DND-41 (cell line): Measurements from ENCODE around the gene CPAMD8.

ENCODE experiments used
- ATAC-seq: fragments of 200-7000 bp; cut with Tn5 transposase; 3 replicates; pipeline ENCODE4 v1.9.1; 2021; ENCODE audit warnings: low read depth; ENCODE audit not compliant: insufficient read depth
- DNase-seq: peaks from one replicate; pipeline ENCODE4 v3.0.0-alpha.2; 2020
- H2AFZ ChIP-seq: 2 replicates; pipeline ENCODE4 v1.6.0; 2012; ENCODE audit warnings: low read depth, low read length
- H3K27ac ChIP-seq: 2 replicates; pipeline ENCODE4 v1.5.1; 2012; ENCODE audit warnings: low read length, inconsistent platforms
- H3K27me3 ChIP-seq: fragments of 200-600 bp; sonication (generic); 2 replicates; pipeline ENCODE4 v1.6.0; 2012; ENCODE audit warnings: low read length, mild to moderate bottlenecking, inconsistent platforms; ENCODE audit not compliant: insufficient read depth, poor library complexity
- H3K36me3 ChIP-seq: 2 replicates; pipeline ENCODE4 v1.5.1; 2012; ENCODE audit warnings: low read length, inconsistent platforms; ENCODE audit not compliant: insufficient read depth
- H3K4me1 ChIP-seq: 2 replicates; pipeline ENCODE4 v1.5.1; 2012; ENCODE audit warnings: mild to moderate bottlenecking, low read length; ENCODE audit not compliant: insufficient read depth
- H3K4me2 ChIP-seq: 2 replicates; pipeline ENCODE4 v1.6.0; 2012; ENCODE audit warnings: mild to moderate bottlenecking, moderate library complexity, low read length, inconsistent platforms; ENCODE audit not compliant: insufficient read depth
- H3K4me3 ChIP-seq, 2 experiments: fragments of 200-600 bp in 1 of 2; shearing (Covaris generic) in 1 of 2; 2 replicates each; pipeline ENCODE4 v1.5.1; 2012 to 2016; ENCODE audit warnings: inconsistent platforms in 2 of 2, low read length in 2 of 2, mild to moderate bottlenecking in 2 of 2, low read depth in 1 of 2, moderate library complexity in 1 of 2
- H3K79me2 ChIP-seq: 2 replicates; pipeline ENCODE4 v1.6.0; 2012; ENCODE audit warnings: low read length, inconsistent platforms; ENCODE audit not compliant: insufficient read depth
- H3K9ac ChIP-seq: 2 replicates; pipeline ENCODE4 v1.6.0; 2012; ENCODE audit warnings: low read depth, mild to moderate bottlenecking, inconsistent platforms, low read length, moderate library complexity
- H3K9me3 ChIP-seq: 2 replicates; pipeline ENCODE4 v1.5.1; 2012; ENCODE audit warnings: low read length, moderate library complexity, mild to moderate bottlenecking, inconsistent platforms; ENCODE audit not compliant: insufficient read depth, severe bottlenecking
- H4K20me1 ChIP-seq: 2 replicates; pipeline ENCODE4 v1.6.0; 2012; ENCODE audit warnings: low read length; ENCODE audit not compliant: insufficient read depth
- EZH2 ChIP-seq: IDR thresholded peaks from 3 replicates; pipeline ENCODE4 v1.6.1; 2012; ENCODE audit warnings: borderline replicate concordance, low read depth, mild to moderate bottlenecking, moderate library complexity, low read length, inconsistent platforms; ENCODE audit not compliant: severe bottlenecking
- TF ChIP-seq, protein P1 (sequence below): IDR thresholded peaks from 2 replicates; pipeline ENCODE4 v1.5.1; 2012; ENCODE audit warnings: borderline replicate concordance, low read length, moderate library complexity, mild to moderate bottlenecking; ENCODE audit not compliant: poor library complexity, severe bottlenecking; ENCODE audit errors: extremely low read depth

Gene CPAMD8

DNA sequence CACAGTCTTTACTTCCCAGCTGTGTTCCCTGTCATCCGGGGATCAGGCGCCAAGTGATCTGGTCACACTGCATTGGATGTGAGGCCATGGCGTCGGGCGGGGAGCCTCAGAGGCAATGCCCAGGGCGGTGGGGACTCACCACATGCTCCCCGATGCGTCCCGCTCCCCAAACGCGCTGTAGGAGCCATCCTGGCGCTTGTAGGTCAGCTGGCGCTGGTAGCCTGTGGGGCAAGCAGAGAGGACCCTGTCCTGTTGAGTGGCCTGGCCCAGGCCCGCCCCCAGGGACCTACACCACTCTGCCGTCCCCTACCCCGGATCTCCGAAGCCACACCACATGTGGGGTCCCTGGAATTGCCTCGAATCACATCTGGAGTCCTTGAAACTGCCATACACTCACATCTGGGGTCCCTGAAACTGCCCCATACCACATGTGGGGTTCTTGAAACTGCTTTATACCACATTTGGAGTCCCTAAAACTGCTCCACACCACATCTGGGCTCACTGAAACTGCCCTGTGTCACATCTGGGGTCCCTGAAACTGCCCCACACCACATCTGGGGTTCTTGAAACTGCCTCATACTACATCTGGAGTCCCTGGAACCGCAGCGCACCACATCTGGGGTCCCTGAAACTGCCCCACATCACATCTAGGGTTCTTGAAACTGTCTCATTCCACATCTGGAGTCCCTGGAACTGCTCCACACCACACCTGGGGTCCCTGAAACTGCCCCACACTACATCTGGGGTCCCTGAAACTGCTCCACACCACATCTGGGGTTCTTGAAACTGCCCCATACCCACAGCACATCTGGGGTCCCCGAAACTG lies 104.6 kb downstream of the CPAMD8 start:
- Histone ChIP-seq H3K27me3 (no peaks in the 10 kb centered on the region), H3K27ac (no peak overlapping the region), H3K9me3 (no peaks in the 10 kb centered on the region), H2AFZ (no peak overlapping the region), H3K9ac (no peak overlapping the region), H3K36me3 (no peaks in the 10 kb centered on the region), H3K4me3 (no peak overlapping the region), H4K20me1 (no peaks in the 10 kb centered on the region), H3K79me2 (no peaks in the 10 kb centered on the region), H3K4me1 (no peaks in the 10 kb centered on the region), H3K4me2 (no peak overlapping the region)
- DNase-seq (no peak), ATAC-seq (no peak)
- TF ChIP-seq, protein P1, sequence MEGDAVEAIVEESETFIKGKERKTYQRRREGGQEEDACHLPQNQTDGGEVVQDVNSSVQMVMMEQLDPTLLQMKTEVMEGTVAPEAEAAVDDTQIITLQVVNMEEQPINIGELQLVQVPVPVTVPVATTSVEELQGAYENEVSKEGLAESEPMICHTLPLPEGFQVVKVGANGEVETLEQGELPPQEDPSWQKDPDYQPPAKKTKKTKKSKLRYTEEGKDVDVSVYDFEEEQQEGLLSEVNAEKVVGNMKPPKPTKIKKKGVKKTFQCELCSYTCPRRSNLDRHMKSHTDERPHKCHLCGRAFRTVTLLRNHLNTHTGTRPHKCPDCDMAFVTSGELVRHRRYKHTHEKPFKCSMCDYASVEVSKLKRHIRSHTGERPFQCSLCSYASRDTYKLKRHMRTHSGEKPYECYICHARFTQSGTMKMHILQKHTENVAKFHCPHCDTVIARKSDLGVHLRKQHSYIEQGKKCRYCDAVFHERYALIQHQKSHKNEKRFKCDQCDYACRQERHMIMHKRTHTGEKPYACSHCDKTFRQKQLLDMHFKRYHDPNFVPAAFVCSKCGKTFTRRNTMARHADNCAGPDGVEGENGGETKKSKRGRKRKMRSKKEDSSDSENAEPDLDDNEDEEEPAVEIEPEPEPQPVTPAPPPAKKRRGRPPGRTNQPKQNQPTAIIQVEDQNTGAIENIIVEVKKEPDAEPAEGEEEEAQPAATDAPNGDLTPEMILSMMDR = no peak
- TF ChIP-seq EZH2 = no peak

- Histone ChIP-seq H2AFZ (no peak overlapping the region), H3K4me2 (no peak overlapping the region), H3K36me3 (no peaks in the 10 kb centered on the region)
Observed at GRCh38 chr19:16920816-16921529, 105.6 kb downstream of the CPAMD8 start.

GRCh38 chr19:16919496-16919895 lies 107.1 kb downstream of the CPAMD8 start:
- no peak overlapping the region for H3K4me2 ChIP-seq
- no peak overlapping the region for H3K27ac ChIP-seq
- no peak overlapping the region for H2AFZ ChIP-seq
- no peaks in the 10 kb centered on the region for H3K36me3 ChIP-seq
- H3K9ac ChIP-seq = no peak overlapping the region
- no peaks in the 10 kb centered on the region for H3K4me1 ChIP-seq
- H3K9me3 ChIP-seq = no peaks in the 10 kb centered on the region
- DNase-seq (no peak), ATAC-seq (no peak)
- TF ChIP-seq, protein P1 = no peak
- TF ChIP-seq EZH2 = no peak
- H4K20me1 ChIP-seq = no peaks in the 10 kb centered on the region
- H3K79me2 ChIP-seq = no peaks in the 10 kb centered on the region
- H3K27me3 ChIP-seq = no peaks in the 10 kb centered on the region
- no peak overlapping the region for H3K4me3 ChIP-seq

More at GRCh38 chr19:16920816-16921529, 105.6 kb downstream of the CPAMD8 start:
- Histone ChIP-seq H4K20me1 (no peaks in the 10 kb centered on the region), H3K27ac (no peak overlapping the region), H3K4me1 (no peaks in the 10 kb centered on the region), H3K9me3 (no peaks in the 10 kb centered on the region), H3K9ac (no peak overlapping the region), H3K79me2 (no peaks in the 10 kb centered on the region), H3K27me3 (no peaks in the 10 kb centered on the region), H3K4me3 (no peak overlapping the region)
- TF ChIP-seq, protein P1 = no peak
- no peak for TF ChIP-seq EZH2
- DNase-seq = no peak
- ATAC-seq = no peak
